Peyer's patch (tissue), 4 donors: ENCODE measurements around the gene SLC41A2. TPM values are rescaled to one million over a fixed set of nuclear protein-coding genes. Genes with fewer than 3 reads are reported as not detected.
"Not testable (repeated sequence)": the region's sequence is repeated elsewhere in the genome, so short reads cannot be mapped to it uniquely, and the experiment has no call there.

ENCODE experiments used
- DNase-seq, 3 donors: peaks; one replicate each; pipeline ENCODE4 v3.0.0-alpha.2; 2017 to 2019
- H3K27ac ChIP-seq, 4 donors: fragments of 200-600 bp; sonication (generic); one replicate each; pipeline ENCODE4 v1.5.1; 2016 to 2019
- H3K27me3 ChIP-seq, 2 donors: fragments of 200-600 bp; sonication (generic); one replicate each; pipeline ENCODE4 v1.5.1; 2019
- H3K36me3 ChIP-seq, 3 donors: fragments of 200-600 bp; sonication (generic); one replicate each; pipeline ENCODE4 v1.5.1; 2016 to 2019
- H3K4me1 ChIP-seq, 4 donors: fragments of 200-600 bp; sonication (generic); one replicate each; pipeline ENCODE4 v1.5.1; 2016 to 2019
- H3K4me3 ChIP-seq, 4 donors: fragments of 200-600 bp; sonication (generic); 1 replicate in 3 of 4; 2 replicates in 1 of 4; pipeline ENCODE4 v1.5.1; 2016 to 2019; ENCODE audit warnings: mild to moderate bottlenecking in 1 of 4
- H3K9me3 ChIP-seq, 4 donors: fragments of 200-600 bp; sonication (generic); one replicate each; pipeline ENCODE4 v1.5.1; 2016 to 2019; ENCODE audit warnings: mild to moderate bottlenecking in 1 of 4
- CTCF ChIP-seq, 6 experiments: fragments of 450-650 bp in 4 of 6; fragments of 200-600 bp in 2 of 6; sonication (generic) in 1 of 6; IDR thresholded peaks; one replicate each; pipeline ENCODE4 v1.5.1; 2017 to 2019; ENCODE audit warnings: antibody characterized with exemption in 6 of 6, mild to moderate bottlenecking in 3 of 6, moderate library complexity in 1 of 6
- POLR2A ChIP-seq, 2 donors: fragments of 450-650 bp; IDR thresholded peaks; one replicate each; pipeline ENCODE4 v1.5.1; 2017; ENCODE audit warnings: antibody characterized with exemption in 2 of 2, mild to moderate bottlenecking in 2 of 2, moderate library complexity in 2 of 2
- total RNA-seq, 4 donors: library from RNA; depleted of rRNA; stranded (reverse); fragments of >200 nt; gene quantifications; one replicate each; pipeline ENCODE4 v1.1.0, GENCODE V29; 2016

Gene SLC41A2
- total RNA-seq, 4 donors from 2014 or later, result 11.6 to 178 (median 114) TPM

- no peak for TF ChIP-seq CTCF (IDR thresholded peaks at IDR 0.05)
- TF ChIP-seq POLR2A (IDR thresholded peaks at IDR 0.05), result no peak
- no peaks in the 10 kb centered on the region for H3K36me3 ChIP-seq
- no peak for DNase-seq
- no peaks in the 10 kb centered on the region for H3K9me3 ChIP-seq
- H3K27me3 ChIP-seq, result no peaks in the 10 kb centered on the region
- no peak overlapping the region for H3K27ac ChIP-seq
- peaks cover 0 to 25% (median 5%) of the 10 kb centered on the region in 4 donors for H3K4me1 ChIP-seq
- H3K4me3 ChIP-seq, result no peak overlapping the region
These were observed 2.4 kb downstream of the SLC41A2 start for GRCh38 chr12:104955703-104956102.

DNA sequence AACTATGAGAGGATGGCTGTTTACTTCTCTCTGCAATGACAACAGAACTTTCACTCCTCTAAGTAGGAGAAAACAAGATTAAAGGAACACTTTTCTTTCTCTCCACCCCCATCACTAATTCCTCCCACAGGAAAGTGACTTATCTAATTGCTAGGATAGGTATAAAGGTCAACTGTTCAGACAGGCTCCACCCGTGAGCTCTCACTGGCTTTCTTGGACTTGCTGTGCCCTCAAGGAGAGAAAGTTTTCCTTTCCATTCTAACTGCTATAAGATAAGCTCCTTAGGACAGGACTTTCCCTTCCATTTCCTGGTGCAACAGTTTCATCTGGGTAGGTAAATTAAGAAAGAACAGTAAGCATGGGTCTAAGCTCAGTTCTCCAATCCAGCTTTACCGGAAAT, 4.8 kb downstream of the SLC41A2 start:
- H3K36me3 ChIP-seq, result no peaks in the 10 kb centered on the region
- peak overlapping the region in 3 of 4 donors; percentile 41 to 88 (median 83) for H3K27ac ChIP-seq
- peak in 1 of 3 donors; percentile 63 for DNase-seq
- H3K9me3 ChIP-seq, result no peaks in the 10 kb centered on the region
- H3K4me1 ChIP-seq, result peaks cover 0 to 12% (median 0%) of the 10 kb centered on the region in 4 donors
- H3K4me3 ChIP-seq, result peak overlapping the region in 1 of 4 donors; percentile 19
- H3K27me3 ChIP-seq, result no peaks in the 10 kb centered on the region
- peak in 1 of 2 donors; percentile 53 for TF ChIP-seq POLR2A (IDR thresholded peaks at IDR 0.05)
- no peak for TF ChIP-seq CTCF (IDR thresholded peaks at IDR 0.05)

DNA sequence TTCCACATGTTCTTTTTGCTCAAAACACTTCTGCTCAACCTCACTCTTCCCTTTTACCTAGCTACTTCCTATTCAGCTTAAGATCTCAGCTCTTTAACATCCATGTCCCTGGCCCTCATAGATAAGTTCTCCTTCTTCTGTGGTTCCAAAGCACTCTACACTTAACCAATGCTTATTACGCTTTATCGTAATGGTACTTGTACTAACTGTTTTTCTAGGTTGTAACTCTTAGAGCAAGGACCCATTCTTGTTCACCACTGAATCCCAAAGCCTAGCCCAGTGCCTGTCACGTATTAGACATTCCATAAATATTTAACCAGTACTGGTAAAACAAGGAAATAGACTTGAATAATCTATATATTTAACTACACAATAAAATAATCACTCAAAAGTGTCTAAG, 5.3 kb downstream of the SLC41A2 start:
- no peak for TF ChIP-seq CTCF (IDR thresholded peaks at IDR 0.05)
- no peak for TF ChIP-seq POLR2A (IDR thresholded peaks at IDR 0.05)
- Histone ChIP-seq H3K27me3 (no peaks in the 10 kb centered on the region), H3K36me3 (no peaks in the 10 kb centered on the region), H3K27ac (peak overlapping the region in 3 of 4 donors; percentile 41 to 88 (median 83)), H3K4me1 (peaks cover 0 to 12% (median 0%) of the 10 kb centered on the region in 4 donors), H3K4me3 (peak overlapping the region in 2 of 4 donors; percentile 3 to 31), H3K9me3 (no peaks in the 10 kb centered on the region)
- no peak for DNase-seq

DNA sequence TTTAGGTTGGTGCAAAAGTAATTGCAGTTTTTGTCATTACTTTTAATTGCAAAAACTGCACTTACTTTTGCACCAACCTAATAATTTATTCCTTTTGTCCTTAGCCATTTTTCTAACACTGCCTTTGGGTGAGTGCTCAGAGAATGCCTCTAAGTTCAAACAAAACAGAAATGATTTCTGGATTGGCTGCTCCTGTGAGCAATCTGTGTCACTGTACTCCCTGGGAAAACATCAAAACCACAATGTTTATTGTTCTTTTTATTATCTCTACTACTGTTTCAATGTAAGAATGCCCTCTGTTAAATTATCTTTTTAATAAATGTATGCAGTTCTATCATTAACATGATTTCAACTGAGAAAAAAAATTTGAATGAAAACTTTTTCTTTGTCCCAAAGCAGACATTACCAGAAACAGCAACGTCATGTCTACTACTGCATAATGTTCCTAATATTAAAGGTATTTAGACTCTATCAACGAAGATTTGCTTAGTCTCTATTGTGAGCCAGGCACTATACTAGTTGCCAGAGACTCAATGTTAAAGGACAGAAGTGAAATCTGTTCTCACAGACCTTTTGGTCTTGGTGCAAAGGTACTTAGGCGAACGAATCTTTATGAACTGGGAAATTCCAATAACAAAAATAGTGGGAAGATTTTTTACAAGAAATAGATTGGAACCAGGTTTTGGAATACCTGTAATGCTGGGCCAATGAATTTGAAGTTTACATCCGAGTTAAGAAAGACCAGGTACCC, 6.2 kb downstream of the SLC41A2 start:
- H3K27ac ChIP-seq, result peak overlapping the region in 3 of 4 donors; percentile 41 to 88 (median 83)
- TF ChIP-seq CTCF (IDR thresholded peaks at IDR 0.05) (no peak), POLR2A (IDR thresholded peaks at IDR 0.05) (no peak)
- H3K27me3 ChIP-seq, result no peaks in the 10 kb centered on the region
- H3K4me1 ChIP-seq, result peaks cover 0 to 12% (median 0%) of the 10 kb centered on the region in 4 donors
- peak overlapping the region in 1 of 4 donors; percentile 31 for H3K4me3 ChIP-seq
- no peak for DNase-seq
- no peaks in the 10 kb centered on the region for H3K36me3 ChIP-seq
- no peaks in the 10 kb centered on the region for H3K9me3 ChIP-seq

DNA sequence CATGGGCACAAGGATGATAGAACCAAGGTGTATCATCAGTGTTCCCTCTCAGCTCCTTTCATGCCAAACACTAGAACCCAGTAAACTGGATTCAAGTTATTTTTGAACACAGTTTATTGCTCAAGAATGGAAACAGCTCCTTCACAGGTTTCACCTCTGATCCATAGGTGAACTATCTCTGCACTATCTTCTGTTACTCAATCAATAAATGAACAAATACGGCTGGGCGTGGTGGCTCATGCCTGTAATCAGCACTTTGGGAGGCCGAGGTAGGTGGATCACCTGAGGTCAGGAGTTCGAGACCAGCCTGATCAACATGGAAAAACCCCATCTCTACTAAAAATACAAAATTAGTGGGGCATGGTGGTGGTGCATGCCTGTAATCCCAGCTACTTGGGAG, 9.4 kb downstream of the SLC41A2 start:
- H3K4me3 ChIP-seq, DNase-seq, H3K9me3 ChIP-seq, H3K4me1 ChIP-seq, H3K36me3 ChIP-seq, H3K27me3 ChIP-seq: not testable (repeated sequence)
- peak overlapping the region in 1 of 4 donors; percentile 36 for H3K27ac ChIP-seq

- Histone ChIP-seq H3K27me3 (no peaks in the 10 kb centered on the region), H3K4me1 (peaks cover 0 to 5% (median 0%) of the 10 kb centered on the region in 4 donors), H3K4me3 (no peak overlapping the region), H3K27ac (peak overlapping the region in 2 of 4 donors; percentile 26 to 79), H3K36me3 (no peaks in the 10 kb centered on the region), H3K9me3 (no peaks in the 10 kb centered on the region)
- DNase-seq, result no peak
- no peak for TF ChIP-seq CTCF (IDR thresholded peaks at IDR 0.05)
- TF ChIP-seq POLR2A (IDR thresholded peaks at IDR 0.05), result no peak
These were observed 13.8 kb downstream of the SLC41A2 start for GRCh38 chr12:104944252-104944651.

DNA sequence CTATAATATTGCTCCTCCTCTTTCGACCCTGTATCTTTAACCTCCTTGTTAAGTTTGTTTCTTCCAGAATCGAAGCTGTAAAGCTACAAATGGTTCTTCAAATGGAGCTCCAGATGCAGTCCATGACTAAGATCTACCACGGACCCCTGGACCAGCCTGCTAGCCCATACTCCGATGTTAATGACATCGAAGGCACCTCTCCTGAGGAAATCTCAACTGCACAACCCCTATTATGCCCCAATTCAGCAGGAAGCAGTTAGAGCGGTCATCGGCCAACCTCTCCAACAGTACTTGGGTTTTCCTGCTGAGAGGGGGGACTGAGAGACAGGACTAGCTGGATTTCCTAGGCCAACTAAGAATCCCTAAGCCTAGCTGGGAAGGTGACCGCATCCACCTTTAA, 14.7 kb downstream of the SLC41A2 start:
- H3K4me1 ChIP-seq, result not testable (repeated sequence)

More for the DNA sequence above, 14.7 kb downstream of the SLC41A2 start:
- peak overlapping the region in 1 of 4 donors; percentile 79 for H3K27ac ChIP-seq
- H3K9me3 ChIP-seq, DNase-seq, H3K36me3 ChIP-seq, H3K27me3 ChIP-seq, H3K4me3 ChIP-seq: not testable (repeated sequence)
